T-helper 17 cell (primary cell): ENCODE results near the gene FBXL2. TPM values are rescaled to one million over a fixed set of nuclear protein-coding genes. Genes with fewer than 3 reads are reported as not detected.
A peak's percentile ranks its signal among the peaks of the same experiment; 100 is the strongest.

Source experiments
- ATAC-seq: fragments of 150-1000 bp; cut with Tn5 transposase; 2 replicates; pipeline ENCODE4 v1.10.0; 2021; ENCODE audit warnings: mild to moderate bottlenecking, moderate library complexity
- DNase-seq, 3 donors: peaks; one replicate each; pipeline versions ENCODE4 v3.0.0 to v3.0.0-alpha.2; 2020 to 2021
- H3K9me3 ChIP-seq: one replicate; pipeline ENCODE4 v1.7.0; 2013; ENCODE audit warnings: low read length, mild to moderate bottlenecking; ENCODE audit not compliant: control insufficient read depth, poor library complexity, severe bottlenecking
- H3K27ac Mint-ChIP-seq: one replicate; pipeline ENCODE4 v1.8.0; 2022; ENCODE audit warnings: mild to moderate bottlenecking, moderate library complexity, mixed read lengths
- H3K27me3 Mint-ChIP-seq: one replicate; pipeline ENCODE4 v1.8.0; 2022; ENCODE audit warnings: mixed read lengths
- H3K36me3 Mint-ChIP-seq: one replicate; pipeline ENCODE4 v1.8.0; 2022; ENCODE audit warnings: low read depth, mixed read lengths
- H3K4me1 Mint-ChIP-seq: one replicate; pipeline ENCODE4 v1.8.0; 2022; ENCODE audit warnings: mild to moderate bottlenecking, mixed read lengths
- H3K4me3 Mint-ChIP-seq: one replicate; pipeline ENCODE4 v1.8.0; 2022; ENCODE audit warnings: mild to moderate bottlenecking, moderate library complexity, mixed read lengths
- total RNA-seq, 4 donors: library from RNA in 2 of 4; stranded (reverse) in 2 of 4; gene quantifications; one replicate each; pipeline ENCODE4 v1.2.3 and lab custom pipeline; 2022 to 2026

FBXL2 gene
- total RNA-seq, 2 donors from 2014 or later: not detected

DNA sequence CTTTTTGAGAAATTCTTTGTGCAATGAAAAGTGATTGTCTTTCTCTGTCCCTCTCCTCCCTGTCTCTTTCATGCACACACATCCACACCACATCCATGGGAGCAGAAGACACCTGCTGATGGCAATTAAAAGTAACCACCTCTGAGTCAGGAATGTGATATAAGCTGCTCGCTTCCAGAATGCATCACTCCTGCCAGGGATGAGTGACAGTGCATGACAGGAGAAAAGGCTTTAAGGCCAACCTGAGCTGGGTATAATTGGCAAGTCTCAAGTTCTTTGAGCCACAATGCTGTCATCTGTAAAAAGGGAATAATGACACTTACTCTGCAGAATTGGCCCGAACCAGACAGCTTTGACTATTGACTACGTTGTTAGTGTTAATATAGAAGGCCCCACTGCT, 103.4 kb downstream of the FBXL2 start:
- DNase-seq (no peak), ATAC-seq (no peak)
- H3K36me3 Mint-ChIP-seq: no peaks in the 10 kb centered on the region
- H3K9me3 ChIP-seq: no peaks in the 10 kb centered on the region
- H3K4me1 Mint-ChIP-seq: peaks cover 3% of the 10 kb centered on the region
- H3K27ac Mint-ChIP-seq: no peak overlapping the region
- H3K4me3 Mint-ChIP-seq: no peak overlapping the region
- H3K27me3 Mint-ChIP-seq: no peaks in the 10 kb centered on the region

DNA sequence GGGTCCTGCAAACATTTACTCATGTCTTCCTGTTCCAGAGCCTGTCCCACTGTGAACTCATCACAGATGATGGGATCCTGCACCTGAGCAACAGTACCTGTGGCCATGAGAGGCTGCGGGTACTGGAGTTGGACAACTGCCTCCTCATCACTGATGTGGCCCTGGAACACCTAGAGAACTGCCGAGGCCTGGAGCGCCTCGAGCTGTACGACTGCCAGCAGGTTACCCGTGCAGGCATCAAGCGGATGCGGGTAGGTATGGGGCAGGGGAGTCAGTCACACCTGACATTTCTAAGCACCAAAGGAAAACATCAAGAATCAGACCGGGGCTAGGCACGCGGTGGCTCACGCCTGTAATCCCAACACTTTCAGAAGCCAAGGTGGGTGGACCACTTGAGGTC, 106.7 kb downstream of the FBXL2 start:
- H3K9me3 ChIP-seq: no peaks in the 10 kb centered on the region
- ATAC-seq: no peak
- Mint-ChIP-seq H3K27ac (peak overlapping the region; percentile 51), H3K4me1 (peaks cover 5% of the 10 kb centered on the region), H3K27me3 (no peaks in the 10 kb centered on the region), H3K4me3 (no peak overlapping the region), H3K36me3 (no peaks in the 10 kb centered on the region)
- no peak for DNase-seq

DNA sequence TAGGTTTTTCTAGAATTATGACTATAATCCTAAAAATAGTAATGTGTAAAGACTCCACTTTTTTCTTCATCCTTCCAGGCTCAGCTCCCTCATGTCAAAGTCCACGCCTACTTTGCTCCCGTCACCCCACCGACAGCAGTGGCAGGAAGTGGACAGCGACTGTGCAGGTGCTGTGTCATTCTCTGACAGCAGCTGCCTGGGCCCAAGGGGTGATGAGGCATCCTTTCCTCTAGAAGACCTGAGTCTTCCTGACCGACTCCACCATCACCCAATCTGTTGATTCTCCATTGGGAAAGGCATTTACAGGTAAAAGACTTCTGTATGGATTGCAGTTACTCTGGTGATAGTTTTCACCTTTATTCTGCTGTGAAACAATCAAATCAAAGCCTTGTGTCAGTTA, 108.2 kb downstream of the FBXL2 start:
- no peak for DNase-seq
- ATAC-seq: peak; percentile 49
- Mint-ChIP-seq H3K36me3 (peaks cover 4% of the 10 kb centered on the region), H3K4me3 (no peak overlapping the region), H3K27me3 (no peaks in the 10 kb centered on the region), H3K4me1 (peaks cover 5% of the 10 kb centered on the region), H3K27ac (no peak overlapping the region)
- no peaks in the 10 kb centered on the region for H3K9me3 ChIP-seq

DNA sequence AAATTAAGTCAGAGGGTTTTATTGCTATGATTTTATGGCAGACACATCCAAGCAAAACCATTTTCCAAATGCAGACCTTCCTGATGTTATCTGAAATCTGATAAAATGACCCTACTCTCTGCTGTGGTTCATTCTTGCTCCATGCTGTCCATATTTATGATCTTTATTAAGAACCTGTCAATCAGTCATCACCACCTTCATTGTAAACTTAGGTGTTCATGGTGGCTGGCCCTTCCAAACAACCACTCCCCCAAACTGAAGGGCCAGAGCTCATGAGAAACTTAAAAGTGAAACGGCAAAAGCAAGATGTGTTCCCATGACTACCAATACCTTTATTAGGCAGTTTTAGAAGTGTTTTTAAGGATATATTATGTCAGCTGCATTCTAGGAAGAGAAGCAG, 109.4 kb downstream of the FBXL2 start:
- H3K4me1 Mint-ChIP-seq: peaks cover 5% of the 10 kb centered on the region

DNA sequence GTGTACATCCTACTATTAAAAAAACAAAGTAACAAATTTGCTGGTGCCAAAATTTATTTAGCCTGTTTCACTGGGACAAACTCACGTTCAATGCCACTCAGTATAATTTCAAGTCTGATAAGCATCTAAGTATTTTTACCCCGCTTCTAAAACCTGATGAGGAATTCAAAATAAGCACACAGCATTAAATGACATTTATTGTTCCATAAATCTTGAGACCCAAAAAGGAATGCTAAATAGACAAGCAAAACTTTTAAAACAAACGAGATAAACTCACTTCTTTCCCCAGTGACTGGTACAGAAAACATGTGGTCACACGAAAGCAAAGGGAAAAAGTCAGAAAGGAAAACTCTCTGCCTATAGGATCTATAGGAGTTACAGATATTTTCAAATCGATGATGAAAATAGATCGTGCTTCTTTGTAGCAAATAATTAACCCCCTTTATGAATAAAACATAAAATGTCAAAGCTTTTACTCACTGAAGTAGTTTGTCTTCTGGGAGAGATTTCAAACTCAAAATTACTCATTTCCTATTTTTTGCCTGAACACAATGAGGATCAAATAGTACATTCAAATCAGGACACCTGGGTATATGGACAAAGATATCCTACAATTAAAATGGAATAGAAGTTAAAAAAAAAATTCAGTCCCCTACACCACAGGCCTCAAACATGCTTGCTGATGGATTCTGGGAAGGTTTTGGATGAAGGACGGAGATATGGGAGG, 111.3 kb downstream of the FBXL2 start:
- Mint-ChIP-seq H3K27ac (no peak overlapping the region), H3K4me1 (peaks cover 6% of the 10 kb centered on the region), H3K27me3 (no peaks in the 10 kb centered on the region), H3K36me3 (peaks cover 13% of the 10 kb centered on the region), H3K4me3 (no peak overlapping the region)
- no peaks in the 10 kb centered on the region for H3K9me3 ChIP-seq
- no peak for DNase-seq
- no peak for ATAC-seq

More for the DNA sequence above, 109.4 kb downstream of the FBXL2 start:
- Mint-ChIP-seq H3K27me3 (no peaks in the 10 kb centered on the region), H3K27ac (peak overlapping the region; percentile 43), H3K4me3 (no peak overlapping the region), H3K36me3 (peaks cover 7% of the 10 kb centered on the region)
- no peaks in the 10 kb centered on the region for H3K9me3 ChIP-seq
- DNase-seq: no peak
- ATAC-seq: no peak

DNA sequence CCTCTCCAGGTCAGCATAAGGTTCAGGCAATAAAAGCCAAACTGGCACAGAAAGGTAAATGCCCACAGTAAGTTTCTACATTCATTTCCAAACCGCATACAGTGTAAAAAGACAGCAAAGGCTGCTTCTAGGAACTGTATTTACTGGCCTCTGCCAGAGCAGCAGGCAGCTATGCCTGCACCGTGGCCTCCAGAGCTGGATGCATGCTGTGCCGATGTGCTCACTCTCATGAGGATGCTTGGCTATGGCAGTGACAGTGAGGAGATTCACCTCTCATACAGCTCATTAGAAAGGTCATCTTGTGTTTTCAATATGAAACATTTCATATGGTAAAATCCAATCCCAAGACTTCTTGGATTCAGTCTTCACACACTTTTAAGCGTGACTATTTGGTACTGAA, 112.7 kb downstream of the FBXL2 start:
- H3K4me3 Mint-ChIP-seq: no peak overlapping the region
- no peak for DNase-seq
- no peak for ATAC-seq
- peaks cover 13% of the 10 kb centered on the region for H3K36me3 Mint-ChIP-seq
- peaks cover 6% of the 10 kb centered on the region for H3K4me1 Mint-ChIP-seq
- H3K27ac Mint-ChIP-seq: peak overlapping the region; percentile 87
- no peaks in the 10 kb centered on the region for H3K27me3 Mint-ChIP-seq
- H3K9me3 ChIP-seq: no peaks in the 10 kb centered on the region

DNA sequence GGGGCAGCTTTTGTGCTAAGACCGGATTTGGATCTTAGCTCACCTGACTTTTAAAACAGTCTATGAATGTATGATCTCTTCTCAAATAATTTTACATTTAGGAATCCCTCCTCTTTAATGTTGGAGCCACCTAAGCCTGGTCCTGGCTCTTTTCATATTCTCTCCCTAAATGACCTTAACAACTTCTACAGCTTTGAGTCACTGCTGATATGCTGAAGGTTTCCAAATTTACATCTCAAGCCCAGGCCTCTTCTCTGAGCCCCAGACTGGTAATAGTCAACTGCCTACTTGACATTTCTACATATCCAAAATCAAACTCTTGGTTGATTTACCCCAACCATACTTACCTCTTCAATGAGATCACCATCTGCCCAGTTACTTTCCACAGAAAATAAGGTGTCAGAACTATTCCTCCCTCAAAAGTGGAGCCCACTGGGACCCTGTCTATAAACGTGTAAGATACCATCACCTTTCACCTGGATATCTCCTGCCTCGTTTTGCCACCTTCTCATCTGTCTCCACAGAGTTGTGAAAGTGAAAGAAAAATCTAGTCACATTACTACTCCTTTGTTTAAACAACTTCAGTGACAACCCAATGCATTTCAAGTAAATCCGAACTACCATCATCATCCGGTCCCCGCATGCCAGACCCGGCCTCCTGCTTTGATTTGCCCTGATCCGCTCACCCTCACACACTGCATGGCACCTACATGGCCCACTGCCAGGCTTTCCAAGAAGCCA, 114.2 kb downstream of the FBXL2 start:
- no peak for ATAC-seq
- no peak for DNase-seq
- Mint-ChIP-seq H3K4me3 (peak overlapping the region; percentile 63), H3K4me1 (peaks cover 4% of the 10 kb centered on the region), H3K36me3 (peaks cover 13% of the 10 kb centered on the region), H3K27ac (peak overlapping the region; percentile 91), H3K27me3 (no peaks in the 10 kb centered on the region)
- H3K9me3 ChIP-seq: no peaks in the 10 kb centered on the region

DNA sequence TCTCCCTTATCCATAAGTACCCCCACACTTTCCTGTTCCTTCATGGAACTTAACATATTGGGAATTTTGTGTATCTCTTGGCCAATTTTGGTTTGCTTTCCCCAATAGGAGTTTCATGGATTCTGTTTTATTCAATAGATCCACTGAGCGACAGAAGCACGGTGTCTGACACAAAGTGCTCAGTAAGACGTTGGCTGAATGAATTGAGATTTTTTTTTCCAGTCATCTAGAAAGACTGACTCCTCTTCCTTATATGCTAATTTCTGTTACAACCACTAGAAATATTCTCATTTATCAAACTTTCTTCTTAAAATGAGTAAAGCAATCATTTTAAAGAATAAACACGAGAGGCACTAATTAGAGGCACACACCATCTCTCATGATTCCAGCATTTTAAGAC, 114.9 kb downstream of the FBXL2 start:
- no peaks in the 10 kb centered on the region for H3K9me3 ChIP-seq
- H3K36me3 Mint-ChIP-seq: peaks cover 18% of the 10 kb centered on the region
- H3K27ac Mint-ChIP-seq: peak overlapping the region; percentile 91
- no peaks in the 10 kb centered on the region for H3K27me3 Mint-ChIP-seq
- DNase-seq (no peak), ATAC-seq (no peak)
- no peak overlapping the region for H3K4me3 Mint-ChIP-seq
- H3K4me1 Mint-ChIP-seq: peaks cover 8% of the 10 kb centered on the region

DNA sequence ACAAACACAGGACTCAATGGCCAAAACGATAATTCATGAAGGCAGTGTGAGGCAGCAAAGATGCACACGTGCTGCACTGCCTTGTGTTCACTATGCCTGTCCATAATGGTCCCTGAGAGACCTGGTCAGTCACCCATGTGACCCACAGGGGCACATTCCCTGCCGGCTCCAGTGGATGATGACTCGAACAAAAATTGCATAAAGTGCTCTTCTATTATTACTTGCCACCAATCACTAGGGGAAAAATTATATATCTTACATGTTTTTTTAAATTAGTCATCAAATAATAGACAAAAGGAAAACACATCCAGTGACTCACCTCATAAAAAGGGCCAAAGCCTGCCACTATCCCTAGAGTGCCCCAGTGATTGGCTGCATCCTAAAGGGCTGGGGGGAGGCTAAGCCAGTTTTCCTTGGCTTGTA, 115.5 kb downstream of the FBXL2 start:
- ATAC-seq (no peak), DNase-seq (no peak)
- Mint-ChIP-seq H3K4me3 (no peak overlapping the region), H3K36me3 (peaks cover 19% of the 10 kb centered on the region), H3K27ac (peak overlapping the region; percentile 91), H3K4me1 (peaks cover 8% of the 10 kb centered on the region), H3K27me3 (no peaks in the 10 kb centered on the region)
- H3K9me3 ChIP-seq: no peaks in the 10 kb centered on the region

DNA sequence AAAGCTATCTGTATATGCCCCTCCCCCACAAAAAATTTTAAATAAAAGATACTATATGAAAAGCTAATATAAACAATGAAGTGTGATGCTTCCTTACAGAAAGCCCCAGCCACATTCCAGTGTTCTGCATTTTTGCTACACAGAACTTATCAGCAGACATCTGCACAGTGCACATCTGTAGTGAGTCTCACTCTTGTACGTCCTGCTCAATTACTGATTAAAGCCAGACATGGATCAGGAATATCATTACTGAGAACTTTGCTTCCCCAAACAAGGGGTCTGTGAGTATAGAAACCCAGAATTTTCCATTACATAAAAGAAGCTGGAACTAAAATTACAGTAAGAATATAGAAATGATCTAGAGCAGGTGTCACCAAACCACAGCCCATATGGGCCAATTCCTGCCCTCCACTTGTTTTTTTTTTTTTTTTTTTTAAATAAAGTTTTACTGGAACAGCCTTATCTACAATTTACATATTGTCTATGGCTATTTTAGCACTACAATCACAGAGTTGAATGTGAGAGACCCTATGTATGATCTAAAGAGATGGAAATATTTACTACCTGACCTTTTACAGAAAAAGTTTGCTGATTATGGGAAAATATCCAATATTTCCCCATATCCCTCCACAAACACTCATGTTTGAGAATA, 117.3 kb downstream of the FBXL2 start:
- ATAC-seq (no peak), DNase-seq (no peak)
- H3K4me1 Mint-ChIP-seq: peaks cover 8% of the 10 kb centered on the region
- H3K36me3 Mint-ChIP-seq: peaks cover 21% of the 10 kb centered on the region
- no peaks in the 10 kb centered on the region for H3K27me3 Mint-ChIP-seq
- no peak overlapping the region for H3K27ac Mint-ChIP-seq
- H3K9me3 ChIP-seq: no peaks in the 10 kb centered on the region
- no peak overlapping the region for H3K4me3 Mint-ChIP-seq

DNA sequence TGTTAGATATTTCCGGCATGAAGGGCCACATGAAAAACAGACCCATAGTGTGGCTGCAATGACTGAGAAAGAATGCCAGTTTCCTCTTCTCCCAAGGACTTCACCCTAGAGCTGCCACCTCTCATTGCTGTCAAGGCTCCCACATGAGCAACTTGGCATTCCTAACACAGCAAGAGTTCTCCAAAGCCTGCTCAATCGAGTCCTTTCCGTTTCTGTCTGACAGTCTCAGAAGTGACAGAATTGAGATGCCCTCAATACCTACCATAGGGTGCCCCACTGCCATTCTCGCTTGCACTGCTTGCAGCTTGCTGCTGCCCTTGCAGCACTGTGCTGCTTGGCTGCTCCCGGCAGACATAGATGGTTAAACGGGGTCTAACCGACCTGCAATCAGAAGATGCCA, 118.7 kb downstream of the FBXL2 start:
- Mint-ChIP-seq H3K27me3 (no peaks in the 10 kb centered on the region), H3K4me3 (no peak overlapping the region), H3K4me1 (peaks cover 10% of the 10 kb centered on the region), H3K27ac (peak overlapping the region; percentile 57), H3K36me3 (peaks cover 22% of the 10 kb centered on the region)
- DNase-seq: no peak
- no peak for ATAC-seq
- H3K9me3 ChIP-seq: no peaks in the 10 kb centered on the region

DNA sequence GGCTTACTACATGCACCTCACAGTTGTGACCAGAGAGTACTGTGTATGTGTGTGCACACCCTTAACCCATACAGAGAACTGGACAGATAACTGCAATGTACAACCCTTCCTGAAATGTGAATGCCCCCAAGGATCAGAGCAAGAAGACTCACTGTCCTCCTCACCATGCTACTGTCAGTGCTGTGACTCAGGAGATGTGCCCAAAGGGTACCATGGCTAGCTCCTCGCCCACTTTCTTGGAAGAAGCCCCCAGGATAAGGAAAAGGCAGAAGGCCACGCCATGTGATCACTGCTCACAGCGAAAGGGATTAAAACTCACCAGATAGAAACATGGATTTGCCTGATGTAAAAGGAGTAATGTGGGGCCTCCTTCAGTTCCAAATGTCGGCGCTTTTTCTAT, 121.2 kb downstream of the FBXL2 start:
- Mint-ChIP-seq H3K4me1 (peaks cover 6% of the 10 kb centered on the region), H3K27ac (no peak overlapping the region), H3K36me3 (peaks cover 19% of the 10 kb centered on the region), H3K4me3 (no peak overlapping the region), H3K27me3 (no peaks in the 10 kb centered on the region)
- ATAC-seq (no peak), DNase-seq (no peak)
- H3K9me3 ChIP-seq: no peaks in the 10 kb centered on the region

DNA sequence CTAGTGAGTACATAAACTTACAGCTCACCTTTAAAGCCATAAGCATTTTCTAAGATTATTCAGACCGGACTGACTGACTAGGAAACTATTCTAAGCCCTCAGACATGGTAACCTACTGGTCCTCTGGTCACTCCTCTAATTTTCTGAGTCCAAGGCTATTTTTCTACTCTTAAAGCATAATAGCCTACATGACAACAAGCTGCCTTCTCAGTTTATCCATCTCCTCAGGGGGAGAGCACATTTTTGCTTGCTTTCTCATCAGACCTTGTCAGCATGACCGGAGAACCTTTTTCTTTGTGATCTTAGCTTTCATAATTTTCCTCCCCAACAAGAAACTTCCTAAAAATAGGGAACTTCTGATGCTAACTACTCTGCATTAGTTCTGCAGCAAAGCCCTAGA, 124.5 kb downstream of the FBXL2 start:
- ATAC-seq: no peak

More for the DNA sequence above, 124.5 kb downstream of the FBXL2 start:
- DNase-seq: no peak
- Mint-ChIP-seq H3K36me3 (peaks cover 19% of the 10 kb centered on the region), H3K4me3 (no peak overlapping the region), H3K4me1 (peaks cover 7% of the 10 kb centered on the region), H3K27ac (no peak overlapping the region), H3K27me3 (no peaks in the 10 kb centered on the region)
- no peaks in the 10 kb centered on the region for H3K9me3 ChIP-seq
